Smooth muscle cell (in vitro differentiated cells): Measurements from ENCODE around the gene THRAP3. TPM values are rescaled to one million over a fixed set of nuclear protein-coding genes. Genes with fewer than 3 reads are reported as not detected.

Source experiments
- DNase-seq: peaks from one replicate; lab custom pipeline; 2025; ENCODE audit not compliant: unreplicated experiment; lab: John Stamatoyannopoulos, UW
- H2AFZ ChIP-seq: fragments of 200-600 bp; sonication (generic); 2 replicates; pipeline ENCODE4 v1.6.0; 2016; ENCODE audit warnings: antibody characterized with exemption, low read depth, mild to moderate bottlenecking
- H3F3A ChIP-seq: fragments of 200-600 bp; sonication (generic); 2 replicates; pipeline ENCODE4 v1.6.0; 2017; ENCODE audit warnings: antibody characterized with exemption, low read depth
- H3K27ac ChIP-seq: fragments of 200-600 bp; sonication (generic); 2 replicates; pipeline ENCODE4 v1.5.1; 2016; ENCODE audit warnings: low read depth, mild to moderate bottlenecking
- H3K27me3 ChIP-seq: fragments of 200-600 bp; sonication (generic); 2 replicates; pipeline ENCODE4 v1.6.1; 2016; ENCODE audit warnings: low read depth, mild to moderate bottlenecking
- H3K36me3 ChIP-seq: fragments of 200-600 bp; sonication (generic); 2 replicates; pipeline ENCODE4 v1.5.1; 2016; ENCODE audit warnings: low read depth
- H3K4me1 ChIP-seq: fragments of 200-600 bp; sonication (generic); 2 replicates; pipeline ENCODE4 v1.5.1; 2016; ENCODE audit warnings: low read depth
- H3K4me2 ChIP-seq: fragments of 200-600 bp; sonication (generic); 2 replicates; pipeline ENCODE4 v1.6.0; 2016; ENCODE audit warnings: mild to moderate bottlenecking
- H3K4me3 ChIP-seq: fragments of 200-600 bp; sonication (generic); 2 replicates; pipeline ENCODE4 v1.5.1; 2016; ENCODE audit warnings: mild to moderate bottlenecking
- H3K79me2 ChIP-seq: fragments of 200-600 bp; sonication (generic); 2 replicates; pipeline ENCODE4 v1.6.0; 2016; ENCODE audit warnings: low read depth, mild to moderate bottlenecking
- H3K9ac ChIP-seq: fragments of 200-600 bp; sonication (generic); 2 replicates; pipeline ENCODE4 v1.6.0; 2016; ENCODE audit warnings: low read depth
- H3K9me3 ChIP-seq: fragments of 200-600 bp; sonication (generic); replicated peaks from 2 replicates; pipeline ENCODE4 v1.5.1; 2016; ENCODE audit warnings: low read depth
- H4K20me1 ChIP-seq: fragments of 200-600 bp; sonication (generic); 2 replicates; pipeline ENCODE4 v1.6.0; 2016; ENCODE audit warnings: low read depth
- WGBS: methylation state at CpG from one replicate; pipeline ENCODE4 v1.1.7; 2016; ENCODE audit warnings: low lambda C conversion rate; 5-methylcytosine and 5-hydroxymethylcytosine counted together
- polyA plus RNA-seq: library from polyadenylated mRNA; unstranded; fragments of >200 nt; fragmentation: Nextera tagmentation; extraction: Ambion mirVana; gene quantifications from 2 replicates; pipeline ENCODE4 v1.2.1, GENCODE V29; 2016
- total RNA-seq: library from RNA; depleted of rRNA; stranded (reverse); fragments of >200 nt; gene quantifications from 2 replicates; pipeline ENCODE4 v1.2.3, GENCODE V29; 2014
- TF ChIP-seq, protein P1 (sequence below): fragments of 200-600 bp; sonication (generic); IDR thresholded peaks from 2 replicates; pipeline ENCODE4 v1.5.1; 2017; ENCODE audit warnings: borderline replicate concordance, mild to moderate bottlenecking, antibody characterized with exemption; ENCODE audit not compliant: insufficient read depth, poor library complexity, severe bottlenecking

THRAP3 gene
- total and polyA plus RNA-seq, 2 experiments from 2014 or later, result 45.1 to 60.5 TPM

DNA sequence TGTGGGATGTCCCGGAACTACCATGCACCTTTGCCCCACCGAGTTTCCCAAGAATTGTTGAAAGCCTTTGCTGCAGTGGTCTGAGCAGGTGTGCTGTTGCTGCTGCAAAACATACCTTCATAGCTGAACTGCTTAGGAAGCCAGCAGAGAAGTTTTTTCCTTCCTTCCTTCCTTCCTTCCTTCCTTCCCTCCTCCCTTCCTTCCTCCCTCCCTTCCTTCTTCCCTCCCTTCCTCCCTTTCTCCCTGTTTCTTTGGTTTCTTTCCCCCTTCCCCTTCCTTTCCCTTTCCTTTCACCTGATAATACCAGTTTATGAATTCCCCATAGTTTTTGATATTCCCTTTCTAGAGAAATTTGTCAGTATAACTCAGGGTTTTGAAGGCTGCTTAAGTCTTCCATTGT is 71.1 kb downstream of the THRAP3 start:
- TF ChIP-seq, protein P1, sequence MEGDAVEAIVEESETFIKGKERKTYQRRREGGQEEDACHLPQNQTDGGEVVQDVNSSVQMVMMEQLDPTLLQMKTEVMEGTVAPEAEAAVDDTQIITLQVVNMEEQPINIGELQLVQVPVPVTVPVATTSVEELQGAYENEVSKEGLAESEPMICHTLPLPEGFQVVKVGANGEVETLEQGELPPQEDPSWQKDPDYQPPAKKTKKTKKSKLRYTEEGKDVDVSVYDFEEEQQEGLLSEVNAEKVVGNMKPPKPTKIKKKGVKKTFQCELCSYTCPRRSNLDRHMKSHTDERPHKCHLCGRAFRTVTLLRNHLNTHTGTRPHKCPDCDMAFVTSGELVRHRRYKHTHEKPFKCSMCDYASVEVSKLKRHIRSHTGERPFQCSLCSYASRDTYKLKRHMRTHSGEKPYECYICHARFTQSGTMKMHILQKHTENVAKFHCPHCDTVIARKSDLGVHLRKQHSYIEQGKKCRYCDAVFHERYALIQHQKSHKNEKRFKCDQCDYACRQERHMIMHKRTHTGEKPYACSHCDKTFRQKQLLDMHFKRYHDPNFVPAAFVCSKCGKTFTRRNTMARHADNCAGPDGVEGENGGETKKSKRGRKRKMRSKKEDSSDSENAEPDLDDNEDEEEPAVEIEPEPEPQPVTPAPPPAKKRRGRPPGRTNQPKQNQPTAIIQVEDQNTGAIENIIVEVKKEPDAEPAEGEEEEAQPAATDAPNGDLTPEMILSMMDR, result no peak
- Histone ChIP-seq H2AFZ (no peak overlapping the region), H3K4me3 (no peak overlapping the region), H3K4me1 (no peaks in the 10 kb centered on the region), H3K79me2 (peaks cover 10% of the 10 kb centered on the region), H3K9ac (no peak overlapping the region), H3K9me3 (no peaks in the 10 kb centered on the region), H3K36me3 (peaks cover 15% of the 10 kb centered on the region), H4K20me1 (peaks cover 23% of the 10 kb centered on the region), H3F3A (peaks cover 4% of the 10 kb centered on the region), H3K27me3 (no peaks in the 10 kb centered on the region), H3K27ac (peak overlapping the region; percentile 72), H3K4me2 (no peak overlapping the region)
- no peak for DNase-seq
- WGBS, result 96% methylated on average over 2 of the region's 2 CpGs

DNA sequence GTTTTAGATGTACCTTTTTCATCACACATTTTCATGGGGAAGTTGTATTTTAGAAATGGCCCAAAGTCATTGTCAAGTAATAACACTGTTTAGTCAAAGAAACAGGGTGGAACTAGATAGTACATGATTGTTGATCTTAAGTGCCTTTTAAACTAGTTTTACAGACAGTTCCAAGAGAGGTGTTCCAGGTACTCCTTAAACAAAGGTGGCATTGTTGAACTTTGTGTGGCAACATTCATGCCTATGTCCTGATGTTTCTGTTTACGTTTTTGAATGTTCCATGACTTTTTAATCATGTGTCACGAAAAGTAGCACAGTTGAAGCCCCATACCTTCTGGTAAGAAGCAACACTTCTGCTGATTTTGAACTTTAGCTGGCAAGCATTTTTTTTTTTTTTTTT is 72.8 kb downstream of the THRAP3 start:
- Histone ChIP-seq H4K20me1 (peaks cover 17% of the 10 kb centered on the region), H3K4me3 (no peak overlapping the region), H3F3A (peaks cover 19% of the 10 kb centered on the region), H3K79me2 (peaks cover 6% of the 10 kb centered on the region), H3K27me3 (no peaks in the 10 kb centered on the region), H3K36me3 (peaks cover 17% of the 10 kb centered on the region), H3K27ac (peak overlapping the region; percentile 72), H3K4me2 (no peak overlapping the region), H3K4me1 (no peaks in the 10 kb centered on the region), H3K9ac (peak overlapping the region; percentile 28), H3K9me3 (no peaks in the 10 kb centered on the region), H2AFZ (no peak overlapping the region)
- TF ChIP-seq, protein P1, result no peak
- DNase-seq, result no peak
- WGBS, result 78% methylated on average over 2 of the region's 2 CpGs

DNA sequence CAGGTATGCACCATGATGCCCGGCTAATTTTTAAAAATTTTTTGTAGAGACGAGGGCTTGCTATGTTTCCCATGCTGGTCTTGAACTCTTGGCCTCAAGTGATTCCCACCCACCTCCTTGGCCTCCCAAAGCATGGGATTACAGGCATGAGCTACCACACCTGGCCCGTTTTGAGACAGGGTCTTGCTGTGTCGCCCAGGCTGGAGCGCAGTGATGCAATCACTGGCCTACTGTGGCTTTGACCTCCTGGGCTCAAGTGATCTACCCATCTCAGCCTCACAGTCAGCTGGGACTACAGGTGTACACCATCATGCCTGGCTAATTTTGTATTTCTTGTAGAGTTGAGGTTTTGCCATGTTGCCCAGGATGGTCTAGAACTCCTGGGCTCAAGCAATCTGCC is 74.4 kb downstream of the THRAP3 start:
- Histone ChIP-seq H4K20me1 (peaks cover 17% of the 10 kb centered on the region), H3K9me3 (no peaks in the 10 kb centered on the region), H3K27ac (peak overlapping the region; percentile 91), H2AFZ (no peak overlapping the region), H3K79me2 (peaks cover 3% of the 10 kb centered on the region), H3K4me3 (no peak overlapping the region), H3F3A (peaks cover 24% of the 10 kb centered on the region), H3K9ac (no peak overlapping the region), H3K36me3 (peaks cover 18% of the 10 kb centered on the region), H3K4me2 (no peak overlapping the region), H3K27me3 (no peaks in the 10 kb centered on the region), H3K4me1 (no peaks in the 10 kb centered on the region)
- TF ChIP-seq, protein P1, result no peak
- WGBS, result 95% methylated on average over 5 of the region's 5 CpGs
- DNase-seq, result no peak

DNA sequence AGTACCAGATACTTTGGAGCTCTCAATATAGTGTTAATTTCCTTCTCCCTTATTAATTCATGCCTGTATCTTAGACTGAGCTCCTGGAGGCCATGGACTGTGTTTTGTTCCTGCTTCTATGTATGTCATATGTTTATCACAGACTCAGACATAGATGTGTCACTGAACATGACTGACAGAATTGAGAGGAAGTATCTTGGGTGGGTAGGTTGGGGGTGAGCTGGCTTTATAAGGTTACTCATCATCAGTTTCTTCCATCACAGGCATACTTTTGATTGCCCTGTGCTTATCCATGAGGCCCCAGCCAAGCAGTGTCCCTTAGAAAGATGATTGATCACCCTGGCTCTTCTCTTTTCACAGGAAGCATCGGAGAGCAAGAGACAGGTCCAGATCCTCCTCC is 76.3 kb downstream of the THRAP3 start:
- H3K79me2 ChIP-seq, result no peaks in the 10 kb centered on the region
- no peaks in the 10 kb centered on the region for H3K4me1 ChIP-seq

More for the DNA sequence above, 76.3 kb downstream of the THRAP3 start:
- H4K20me1 ChIP-seq, result peaks cover 17% of the 10 kb centered on the region
- no peak for DNase-seq
- TF ChIP-seq, protein P1, result no peak
- no peaks in the 10 kb centered on the region for H3K27me3 ChIP-seq
- peaks cover 11% of the 10 kb centered on the region for H3K36me3 ChIP-seq
- H3K9ac ChIP-seq, result peak overlapping the region; percentile 70
- H3K4me2 ChIP-seq, result no peak overlapping the region
- no peak overlapping the region for H3K4me3 ChIP-seq
- peak overlapping the region; percentile 91 for H3K27ac ChIP-seq
- 96% methylated on average over 1 of the region's 1 CpG for WGBS
- H3F3A ChIP-seq, result peaks cover 31% of the 10 kb centered on the region
- no peak overlapping the region for H2AFZ ChIP-seq
- no peaks in the 10 kb centered on the region for H3K9me3 ChIP-seq
